HG03354 (cell line): ENCODE results near the gene ZBTB43.
"Not testable (repeated sequence)": the region's sequence is repeated elsewhere in the genome, so short reads cannot be mapped to it uniquely, and the experiment has no call there.

Experiments
- ATAC-seq: cut with Tn5 transposase; IDR thresholded peaks from one replicate; pipeline ENCODE4 v1.9.1; 2021; ENCODE audit warnings: mild to moderate bottlenecking; ENCODE audit not compliant: unreplicated experiment, poor library complexity, severe bottlenecking

The ZBTB43 gene

GRCh38 chr9:126788634-126789349, 16.0 kb upstream of the ZBTB43 start:
- ATAC-seq = no peak

DNA sequence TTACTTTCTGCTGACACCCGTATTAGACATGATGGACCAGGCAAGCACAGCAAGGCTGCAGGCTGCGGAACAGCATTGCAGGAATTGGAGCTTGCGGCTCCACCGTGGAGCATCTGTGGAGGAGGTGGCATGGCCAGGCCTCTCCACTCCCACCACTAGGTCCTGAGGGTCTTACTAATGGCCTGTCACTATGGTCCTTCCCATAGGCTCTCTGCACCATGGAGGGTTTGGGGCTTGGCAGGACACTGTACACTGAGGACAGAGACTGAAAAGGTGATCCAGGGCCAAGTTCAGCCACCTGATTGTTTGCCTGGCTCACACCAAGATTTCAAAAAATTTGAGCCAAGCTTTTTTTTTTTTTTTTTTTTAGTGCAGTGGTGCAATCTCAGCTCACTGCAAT, 14.3 kb upstream of the ZBTB43 start:
- ATAC-seq = no peak

DNA sequence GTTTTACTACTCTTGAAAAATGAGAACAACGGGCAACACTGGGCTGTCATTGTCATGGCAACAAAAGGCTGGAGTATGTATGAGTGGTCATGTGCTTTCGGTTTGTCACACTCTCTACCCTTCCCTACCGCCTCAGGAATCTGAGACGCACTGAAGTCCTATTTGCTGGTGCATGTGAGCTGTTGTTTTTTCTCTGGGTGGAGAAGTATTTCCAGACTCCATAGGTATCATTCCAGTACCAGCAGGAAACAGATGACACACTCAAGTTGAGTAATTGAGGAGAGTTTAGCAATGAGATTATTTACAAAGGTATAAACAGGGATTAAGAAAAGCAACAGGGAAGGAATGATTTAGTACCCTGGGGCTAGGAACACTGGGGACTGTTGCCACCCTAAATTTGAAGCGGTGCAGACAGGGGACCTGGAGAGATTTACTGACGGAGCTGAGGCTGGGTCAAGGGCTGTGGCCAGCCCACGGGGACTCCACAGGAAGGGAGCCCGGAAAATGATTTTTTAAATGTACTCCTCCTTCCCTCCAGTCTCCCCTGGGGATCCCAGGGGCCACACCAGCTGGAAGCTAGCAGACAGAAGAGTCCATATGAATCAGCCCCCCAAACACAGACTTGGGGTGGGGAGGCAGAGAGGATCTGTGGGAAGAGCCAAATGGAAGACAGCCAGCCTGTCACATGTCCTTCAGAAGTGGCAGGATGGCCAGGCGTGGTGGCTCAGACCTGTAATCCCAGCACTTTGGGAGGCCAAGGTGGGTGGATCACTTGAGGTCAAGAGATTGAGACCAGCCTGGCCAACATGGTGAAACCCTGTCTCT, 13.2 kb upstream of the ZBTB43 start:
- ATAC-seq = no peak

DNA sequence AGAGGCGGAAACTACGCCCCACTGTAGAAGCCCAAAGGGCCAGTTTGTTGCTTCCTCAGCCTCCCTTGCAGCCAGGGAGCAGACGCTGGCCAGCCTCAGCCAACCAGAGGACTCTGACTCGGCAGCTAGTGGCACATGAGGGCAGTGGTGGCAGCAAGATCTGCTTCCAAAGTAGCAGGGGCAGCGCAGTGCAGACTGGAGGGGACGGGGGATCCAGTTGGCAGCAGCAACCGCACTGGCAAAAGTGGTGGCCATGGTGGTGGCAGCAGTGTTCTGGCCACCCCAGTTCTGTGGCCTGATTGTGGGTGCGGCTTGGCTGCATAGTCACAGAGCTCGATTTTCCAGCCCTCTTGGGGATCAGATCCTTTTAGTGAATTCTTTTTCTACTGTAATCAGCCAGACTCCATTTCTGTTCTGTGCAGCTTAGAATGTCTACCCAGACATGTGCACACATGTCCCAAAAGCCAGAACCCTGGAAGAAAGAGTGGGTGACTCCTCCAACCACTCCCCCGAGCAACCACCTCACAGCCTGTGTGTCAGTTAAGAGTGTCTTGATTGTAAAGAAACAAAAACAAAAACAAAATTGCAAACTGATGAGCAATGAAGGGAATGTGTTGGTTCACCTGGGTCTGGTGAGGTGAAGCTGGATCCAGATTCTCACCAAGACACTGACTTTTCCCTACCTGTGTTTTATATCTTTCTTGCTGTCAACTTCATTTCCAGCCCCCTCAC, 11.0 kb upstream of the ZBTB43 start:
- ATAC-seq = no peak

DNA sequence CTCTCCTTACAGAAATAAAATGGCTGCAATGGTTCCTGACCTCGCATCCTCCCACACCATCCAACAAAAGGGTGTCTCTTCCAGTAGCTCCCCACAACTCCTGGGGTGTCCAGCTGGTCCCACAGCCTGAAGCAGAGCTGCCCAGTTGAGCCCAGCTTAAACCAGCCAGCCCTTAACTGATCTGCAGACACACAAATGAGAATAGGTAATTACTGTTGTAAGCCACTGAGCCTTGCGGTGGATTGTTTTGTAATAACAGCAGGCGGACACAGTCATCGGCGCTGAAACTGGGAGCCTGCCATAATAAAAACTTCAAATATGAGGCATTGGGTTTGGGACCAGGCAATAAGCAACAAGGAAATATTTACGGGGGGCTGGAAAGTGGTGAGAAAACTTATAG, 10.4 kb upstream of the ZBTB43 start:
- ATAC-seq = no peak

DNA sequence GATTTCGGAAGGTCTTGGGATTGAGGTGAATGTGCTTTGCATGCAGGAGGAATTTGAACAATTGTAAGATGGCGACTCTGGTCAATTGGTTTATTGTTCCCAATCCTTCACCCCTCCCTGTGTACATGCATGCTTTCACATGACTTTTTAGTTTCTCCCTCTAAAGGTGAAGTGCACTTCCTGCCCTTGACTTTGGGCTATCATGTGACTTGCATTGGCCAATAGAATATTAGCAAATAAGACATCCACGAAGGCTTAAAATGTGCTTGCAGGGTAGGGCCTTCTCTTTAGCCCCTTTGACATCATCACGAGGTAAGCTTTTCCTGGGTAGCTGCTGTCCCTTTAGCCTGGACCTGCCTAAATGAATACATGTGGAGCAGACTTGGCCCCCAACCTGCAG, 8.1 kb upstream of the ZBTB43 start:
- ATAC-seq = no peak

- no peak for ATAC-seq
Observed at GRCh38 chr9:126797903-126798302, 6.9 kb upstream of the ZBTB43 start.

DNA sequence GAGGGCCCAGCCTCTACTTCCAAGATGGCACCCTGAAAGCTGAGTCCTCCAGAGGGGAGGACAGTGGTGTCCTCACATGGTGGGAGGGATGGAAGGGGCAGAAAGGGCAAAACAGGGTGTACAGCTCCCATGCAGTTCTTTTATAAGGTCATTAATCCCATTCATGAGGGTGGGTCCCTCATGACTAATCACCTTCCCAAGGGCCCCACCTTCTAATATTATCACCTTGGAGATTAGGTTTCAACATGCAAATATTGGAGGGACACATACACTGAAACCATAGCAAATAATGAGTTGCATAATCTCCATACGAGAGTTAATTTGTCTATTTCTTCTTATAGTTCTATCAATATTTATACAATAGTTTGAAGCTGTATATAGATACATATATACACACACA, 5.8 kb upstream of the ZBTB43 start:
- no peak for ATAC-seq

GRCh38 chr9:126802318-126803059, 2.4 kb upstream of the ZBTB43 start:
- no peak for ATAC-seq

- no peak for ATAC-seq
Observed at GRCh38 chr9:126804198-126804695, 593 bp upstream of the ZBTB43 start.

DNA sequence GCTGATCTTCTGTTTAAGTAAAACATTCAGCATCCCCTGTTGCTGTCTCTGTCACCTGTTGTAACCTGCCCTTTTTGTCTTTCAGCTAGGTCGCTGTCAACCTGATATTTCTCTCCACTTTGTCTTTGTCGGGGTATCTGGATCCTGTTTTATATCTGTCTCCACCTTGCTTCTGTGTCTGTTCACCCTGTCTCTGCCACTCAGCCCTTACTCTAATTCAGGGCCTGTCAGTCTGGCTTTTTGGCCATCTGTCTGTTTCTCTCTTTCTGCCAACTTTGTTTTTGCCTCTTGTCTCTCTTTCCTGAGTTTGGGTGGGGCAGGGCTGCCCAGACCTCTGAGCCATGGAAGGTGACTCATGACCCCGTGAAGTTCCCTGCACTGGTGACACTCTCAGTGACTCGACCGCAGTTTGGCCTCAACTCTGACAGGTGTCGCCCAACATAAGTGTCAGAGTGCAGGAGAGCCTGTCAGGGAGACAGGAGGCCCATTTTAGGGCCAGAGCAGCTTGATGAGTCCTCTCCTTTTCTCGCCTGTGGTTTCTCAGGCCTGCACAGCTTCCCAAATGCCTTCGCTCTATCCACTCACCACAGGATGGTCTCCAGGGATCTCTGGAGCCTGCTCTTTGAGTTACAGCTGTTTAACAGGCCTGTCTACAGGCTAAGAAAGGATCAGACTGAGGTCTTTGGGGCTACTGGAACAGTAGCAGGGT, 868 bp downstream of the ZBTB43 start:
- peak; percentile 67 for ATAC-seq

DNA sequence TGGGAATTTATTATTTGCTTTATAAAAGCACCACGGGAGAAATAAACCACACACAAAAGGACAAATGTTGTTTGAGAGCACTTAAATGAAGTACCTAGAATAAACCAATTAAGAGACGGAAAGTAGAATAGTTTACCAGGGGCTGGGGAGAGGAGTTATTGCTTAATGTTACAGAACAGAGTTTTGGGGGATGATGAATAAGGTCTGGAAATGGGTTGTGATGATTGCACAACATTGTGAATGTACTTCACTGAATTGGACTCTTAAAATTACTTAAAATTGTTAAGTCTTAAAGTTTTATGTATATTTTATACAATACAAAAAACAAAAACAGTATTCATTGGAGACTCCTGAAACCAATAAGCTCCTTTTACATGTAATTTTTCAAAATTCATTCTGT, 1.5 kb downstream of the ZBTB43 start:
- ATAC-seq = no peak

GRCh38 chr9:126809068-126809467, 4.2 kb downstream of the ZBTB43 start:
- no peak for ATAC-seq

GRCh38 chr9:126810221-126810620, 5.4 kb downstream of the ZBTB43 start:
- not testable (repeated sequence) for ATAC-seq

GRCh38 chr9:126813072-126813471, 8.2 kb downstream of the ZBTB43 start:
- ATAC-seq = no peak

DNA sequence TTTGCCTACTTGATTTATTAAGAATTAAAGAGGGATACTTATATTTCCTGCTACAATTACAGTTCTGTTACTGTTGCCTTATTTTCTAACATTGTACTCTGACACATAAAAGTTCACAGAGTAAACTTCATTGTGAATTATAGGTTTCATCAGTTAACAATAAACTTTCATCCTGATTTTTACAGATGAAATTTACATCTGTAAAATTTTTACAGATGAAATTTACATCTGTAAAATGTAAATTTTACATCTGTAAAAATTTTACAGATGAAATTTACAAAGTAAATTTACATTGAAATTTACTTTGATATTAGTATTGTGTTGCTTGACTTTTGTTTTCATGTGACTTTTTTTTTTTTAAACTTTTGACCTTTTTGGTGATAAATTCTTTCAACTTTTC, 9.3 kb downstream of the ZBTB43 start:
- ATAC-seq = no peak

DNA sequence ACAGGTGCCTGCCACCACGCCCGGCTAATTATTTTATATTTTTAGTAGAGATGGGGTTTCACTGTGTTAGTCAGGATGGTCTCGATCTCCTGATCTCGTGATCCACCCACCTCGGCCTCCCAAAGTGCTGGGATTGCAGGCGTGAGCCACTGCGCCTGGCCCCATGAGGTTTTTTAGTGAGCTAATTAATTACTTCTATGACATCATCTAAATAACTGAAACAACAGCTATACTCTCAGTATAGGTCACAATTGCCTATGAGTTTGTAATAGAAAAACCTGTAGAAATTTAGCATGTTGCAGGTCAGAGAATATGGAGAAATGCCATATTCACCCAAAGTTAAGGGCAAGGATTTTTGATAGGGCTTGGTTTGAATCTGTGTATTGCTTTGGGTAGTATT, 12.8 kb downstream of the ZBTB43 start:
- not testable (repeated sequence) for ATAC-seq

- no peak for ATAC-seq
Observed at GRCh38 chr9:126818482-126818881, 13.6 kb downstream of the ZBTB43 start.

GRCh38 chr9:126819482-126819881, 14.6 kb downstream of the ZBTB43 start:
- ATAC-seq = no peak
